ENCODE results near the gene EML4. TPM values are rescaled to one million over a fixed set of nuclear protein-coding genes. Genes with fewer than 3 reads are reported as not detected.

EML4 gene
- total RNA-seq, 1 donor from 2014 or later, result 56.7 TPM

- Mint-ChIP-seq H3K9me3 (no peaks in the 10 kb centered on the region), H3K27me3 (ENCODE audit: insufficient read depth) (no peaks in the 10 kb centered on the region), H3K36me3 (ENCODE audit: low read depth) (peaks cover 29% of the 10 kb centered on the region), H3K4me1 (ENCODE audit: low read depth) (peaks cover 10% of the 10 kb centered on the region), H3K27ac (no peak overlapping the region), H3K4me3 (no peak overlapping the region)
- intact Hi-C loops (cut with micrococcal nuclease), result no loop called here
- no peak for DNase-seq (ENCODE audit: low spot score)
Measured at GRCh38 chr2:42307180-42307579, 138.0 kb downstream of the EML4 start.

GRCh38 chr2:42309366-42309765 is 140.2 kb downstream of the EML4 start:
- Mint-ChIP-seq H3K36me3 (ENCODE audit: low read depth) (peaks cover 18% of the 10 kb centered on the region), H3K27me3 (ENCODE audit: insufficient read depth) (no peaks in the 10 kb centered on the region), H3K9me3 (no peaks in the 10 kb centered on the region), H3K4me1 (ENCODE audit: low read depth) (peaks cover 11% of the 10 kb centered on the region), H3K4me3 (no peak overlapping the region), H3K27ac (no peak overlapping the region)
- no peak for DNase-seq (ENCODE audit: low spot score)
- intact Hi-C loops (cut with micrococcal nuclease), result no loop called here

GRCh38 chr2:42310007-42310515 is 140.9 kb downstream of the EML4 start:
- no peak for DNase-seq (ENCODE audit: low spot score)
- H3K27me3 Mint-ChIP-seq (ENCODE audit: insufficient read depth), result no peaks in the 10 kb centered on the region
- peaks cover 18% of the 10 kb centered on the region for H3K4me1 Mint-ChIP-seq (ENCODE audit: low read depth)
- peaks cover 22% of the 10 kb centered on the region for H3K36me3 Mint-ChIP-seq (ENCODE audit: low read depth)
- H3K9me3 Mint-ChIP-seq, result no peaks in the 10 kb centered on the region
- H3K27ac Mint-ChIP-seq, result no peak overlapping the region
- no peak overlapping the region for H3K4me3 Mint-ChIP-seq
- intact Hi-C loops (cut with micrococcal nuclease), result no loop called here

GRCh38 chr2:42312106-42312505 is 143.0 kb downstream of the EML4 start:
- Mint-ChIP-seq H3K4me1 (ENCODE audit: low read depth) (peaks cover 11% of the 10 kb centered on the region), H3K27ac (no peak overlapping the region)
- intact Hi-C loops (cut with micrococcal nuclease), result no loop called here

DNA sequence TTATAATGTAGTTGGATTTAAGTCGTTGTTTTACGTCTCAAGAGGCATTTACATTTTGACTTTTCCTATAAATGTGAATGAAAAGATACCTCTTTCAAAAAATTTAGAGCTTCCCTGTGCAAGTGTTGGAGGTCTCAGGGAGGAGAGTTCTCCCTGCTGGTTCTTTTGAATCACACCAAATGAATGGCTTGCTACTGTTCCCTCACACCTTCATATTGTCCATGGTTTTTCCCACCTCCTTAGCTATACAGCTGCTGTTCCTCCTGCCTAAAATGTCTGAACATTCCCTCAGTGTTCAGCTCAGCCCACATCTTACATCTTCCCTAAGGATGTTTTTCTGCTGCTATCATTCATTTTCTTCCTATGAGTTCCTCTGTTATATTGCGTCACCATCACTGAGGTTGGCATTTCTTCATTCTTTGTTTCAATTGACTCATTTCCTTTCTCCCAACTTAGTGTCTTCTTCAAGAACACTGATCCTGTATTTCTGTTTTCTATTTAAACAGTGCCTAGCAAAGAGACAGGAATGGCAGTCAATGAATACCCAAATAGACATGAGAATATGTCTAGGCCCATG is 145.8 kb downstream of the EML4 start:
- no peak for DNase-seq (ENCODE audit: low spot score)
- Mint-ChIP-seq H3K36me3 (ENCODE audit: low read depth) (peaks cover 25% of the 10 kb centered on the region), H3K9me3 (no peaks in the 10 kb centered on the region), H3K4me1 (ENCODE audit: low read depth) (peaks cover 17% of the 10 kb centered on the region), H3K27ac (no peak overlapping the region), H3K4me3 (no peak overlapping the region), H3K27me3 (ENCODE audit: insufficient read depth) (no peaks in the 10 kb centered on the region)
- intact Hi-C loops (cut with micrococcal nuclease), result no loop called here

More at GRCh38 chr2:42312106-42312505, 143.0 kb downstream of the EML4 start:
- no peaks in the 10 kb centered on the region for H3K9me3 Mint-ChIP-seq
- H3K36me3 Mint-ChIP-seq (ENCODE audit: low read depth), result peaks cover 21% of the 10 kb centered on the region
- no peaks in the 10 kb centered on the region for H3K27me3 Mint-ChIP-seq (ENCODE audit: insufficient read depth)
- H3K4me3 Mint-ChIP-seq, result no peak overlapping the region
- DNase-seq (ENCODE audit: low spot score), result no peak

GRCh38 chr2:42315844-42316470 is 146.8 kb downstream of the EML4 start:
- H3K4me1 Mint-ChIP-seq (ENCODE audit: low read depth), result peaks cover 17% of the 10 kb centered on the region
- H3K36me3 Mint-ChIP-seq (ENCODE audit: low read depth), result peaks cover 30% of the 10 kb centered on the region
- peak overlapping the region; percentile 48 for H3K27ac Mint-ChIP-seq
- intact Hi-C loops (cut with micrococcal nuclease), result no loop called here
- no peaks in the 10 kb centered on the region for H3K9me3 Mint-ChIP-seq
- H3K4me3 Mint-ChIP-seq, result no peak overlapping the region
- no peaks in the 10 kb centered on the region for H3K27me3 Mint-ChIP-seq (ENCODE audit: insufficient read depth)
- no peak for DNase-seq (ENCODE audit: low spot score)

GRCh38 chr2:42316910-42317309 is 147.8 kb downstream of the EML4 start:
- Mint-ChIP-seq H3K27ac (no peak overlapping the region), H3K27me3 (ENCODE audit: insufficient read depth) (no peaks in the 10 kb centered on the region), H3K9me3 (no peaks in the 10 kb centered on the region), H3K4me1 (ENCODE audit: low read depth) (peaks cover 17% of the 10 kb centered on the region), H3K4me3 (no peak overlapping the region), H3K36me3 (ENCODE audit: low read depth) (peaks cover 30% of the 10 kb centered on the region)
- intact Hi-C loops (cut with micrococcal nuclease), result no loop called here
- no peak for DNase-seq (ENCODE audit: low spot score)

GRCh38 chr2:42317486-42317885 is 148.3 kb downstream of the EML4 start:
- intact Hi-C loops (cut with micrococcal nuclease), result no loop called here
- Mint-ChIP-seq H3K27ac (no peak overlapping the region), H3K9me3 (no peaks in the 10 kb centered on the region)

GRCh38 chr2:42317945-42318344 is 148.8 kb downstream of the EML4 start:
- H3K4me3 Mint-ChIP-seq, result no peak overlapping the region
- intact Hi-C loops (cut with micrococcal nuclease), result no loop called here
- H3K27me3 Mint-ChIP-seq (ENCODE audit: insufficient read depth), result no peaks in the 10 kb centered on the region

More at GRCh38 chr2:42317486-42317885, 148.3 kb downstream of the EML4 start:
- Mint-ChIP-seq H3K36me3 (ENCODE audit: low read depth) (peaks cover 32% of the 10 kb centered on the region), H3K4me3 (no peak overlapping the region), H3K4me1 (ENCODE audit: low read depth) (peaks cover 17% of the 10 kb centered on the region), H3K27me3 (ENCODE audit: insufficient read depth) (no peaks in the 10 kb centered on the region)
- no peak for DNase-seq (ENCODE audit: low spot score)

DNA sequence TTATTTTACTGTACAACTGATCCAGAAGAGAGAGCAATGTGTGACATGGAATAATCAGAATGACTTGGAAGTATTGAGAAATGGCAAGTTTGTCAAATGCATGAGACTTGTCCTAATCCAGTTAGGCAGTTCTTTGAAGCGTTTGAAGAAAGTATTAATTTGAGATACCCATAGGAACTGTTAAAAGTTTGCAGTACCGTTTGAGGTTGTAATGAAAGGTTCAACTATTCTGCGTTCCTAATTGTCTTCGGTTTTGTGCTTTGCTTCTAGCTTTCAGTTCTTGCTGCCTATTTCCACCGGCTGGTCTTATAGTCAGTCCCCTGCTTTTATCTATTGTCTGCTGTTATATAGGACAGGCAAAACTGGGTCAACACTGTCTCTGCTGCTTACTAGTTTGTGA is 150.1 kb downstream of the EML4 start:
- Mint-ChIP-seq H3K4me1 (ENCODE audit: low read depth) (peaks cover 17% of the 10 kb centered on the region), H3K4me3 (no peak overlapping the region), H3K9me3 (no peaks in the 10 kb centered on the region), H3K36me3 (ENCODE audit: low read depth) (peaks cover 33% of the 10 kb centered on the region), H3K27me3 (ENCODE audit: insufficient read depth) (no peaks in the 10 kb centered on the region), H3K27ac (no peak overlapping the region)
- no peak for DNase-seq (ENCODE audit: low spot score)
- intact Hi-C loops (cut with micrococcal nuclease), result no loop called here

More at GRCh38 chr2:42317945-42318344, 148.8 kb downstream of the EML4 start:
- peaks cover 17% of the 10 kb centered on the region for H3K4me1 Mint-ChIP-seq (ENCODE audit: low read depth)
- H3K9me3 Mint-ChIP-seq, result no peaks in the 10 kb centered on the region
- no peak for DNase-seq (ENCODE audit: low spot score)
- peaks cover 33% of the 10 kb centered on the region for H3K36me3 Mint-ChIP-seq (ENCODE audit: low read depth)
- H3K27ac Mint-ChIP-seq, result no peak overlapping the region

GRCh38 chr2:42321452-42322064 is 152.4 kb downstream of the EML4 start:
- intact Hi-C loops (cut with micrococcal nuclease), result loop anchor here (10.0 kb wide), 1 partner anchor 457 kb away; no protein-coding TSS in a partner anchor
- Mint-ChIP-seq H3K4me3 (no peak overlapping the region), H3K27me3 (ENCODE audit: insufficient read depth) (no peaks in the 10 kb centered on the region), H3K9me3 (no peaks in the 10 kb centered on the region), H3K36me3 (ENCODE audit: low read depth) (peaks cover 24% of the 10 kb centered on the region), H3K27ac (no peak overlapping the region), H3K4me1 (ENCODE audit: low read depth) (peaks cover 16% of the 10 kb centered on the region)
- no peak for DNase-seq (ENCODE audit: low spot score)

GRCh38 chr2:42324244-42324643 is 155.1 kb downstream of the EML4 start:
- intact Hi-C loops (cut with micrococcal nuclease), result loop anchor here (10.0 kb wide), 1 partner anchor 459 kb away; no protein-coding TSS in a partner anchor
- Mint-ChIP-seq H3K27ac (no peak overlapping the region), H3K4me1 (ENCODE audit: low read depth) (peaks cover 21% of the 10 kb centered on the region), H3K27me3 (ENCODE audit: insufficient read depth) (no peaks in the 10 kb centered on the region), H3K36me3 (ENCODE audit: low read depth) (peaks cover 26% of the 10 kb centered on the region), H3K4me3 (no peak overlapping the region), H3K9me3 (no peaks in the 10 kb centered on the region)
- DNase-seq (ENCODE audit: low spot score), result no peak

DNA sequence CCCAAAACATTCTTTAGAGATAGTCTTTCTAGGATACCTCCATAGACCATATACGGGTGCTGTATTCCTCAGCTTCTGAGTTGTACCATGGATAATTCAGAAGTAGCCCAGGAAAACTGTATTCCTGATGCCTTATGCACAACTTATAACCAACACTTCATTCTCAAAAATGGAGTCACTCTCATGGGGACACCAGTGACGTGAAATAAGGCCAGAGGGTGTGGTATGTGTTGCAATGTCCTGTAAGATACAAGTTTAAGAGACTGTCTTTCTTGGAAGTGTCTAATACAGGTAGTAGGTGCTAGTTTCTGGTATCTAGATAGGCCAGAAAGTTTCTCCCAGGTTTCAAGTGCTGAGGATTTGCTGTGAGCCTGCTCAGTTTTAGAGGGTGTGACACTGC is 155.8 kb downstream of the EML4 start:
- DNase-seq (ENCODE audit: low spot score), result no peak
- intact Hi-C loops (cut with micrococcal nuclease), result loop anchor here (5.0 to 10.0 kb wide), 2 partner anchors 38 to 460 kb away; no protein-coding TSS in a partner anchor
- Mint-ChIP-seq H3K27me3 (ENCODE audit: insufficient read depth) (no peaks in the 10 kb centered on the region), H3K36me3 (ENCODE audit: low read depth) (peaks cover 33% of the 10 kb centered on the region), H3K9me3 (no peaks in the 10 kb centered on the region), H3K4me3 (no peak overlapping the region), H3K4me1 (ENCODE audit: low read depth) (peaks cover 21% of the 10 kb centered on the region), H3K27ac (peak overlapping the region; percentile 48)
